GM19467 (cell line): ENCODE data around the gene PFKL.
"Not testable (repeated sequence)": the region's sequence is repeated elsewhere in the genome, so short reads cannot be mapped to it uniquely, and the experiment has no call there.

Experiments used
- ATAC-seq: cut with Tn5 transposase; IDR thresholded peaks from one replicate; pipeline ENCODE4 v1.9.1; 2021; ENCODE audit warnings: mild to moderate bottlenecking, moderate library complexity; ENCODE audit not compliant: unreplicated experiment

PFKL gene

DNA sequence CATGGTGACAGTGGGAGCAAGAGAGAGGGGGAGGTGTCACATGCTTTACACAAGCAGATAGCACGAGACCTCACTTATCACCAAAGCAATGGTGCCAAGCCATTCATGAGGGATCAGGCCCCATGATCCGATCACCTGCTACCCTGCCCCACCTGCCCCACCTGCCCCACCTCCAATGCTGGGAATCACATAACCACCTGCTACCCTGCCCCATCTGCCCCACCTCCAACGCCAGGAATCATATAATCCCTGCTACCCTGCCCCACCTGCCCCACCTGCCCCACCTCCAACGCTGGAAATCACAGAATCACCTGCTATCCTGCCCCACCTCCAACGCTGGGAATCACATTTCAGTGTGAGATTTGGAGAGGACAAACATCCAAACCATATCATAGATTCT, 24.8 kb upstream of the PFKL start:
- no peak for ATAC-seq

- no peak for ATAC-seq
Observed at GRCh38 chr21:44279354-44280260, 20.2 kb upstream of the PFKL start.

- ATAC-seq, result no peak
Observed at GRCh38 chr21:44281801-44282200, 18.1 kb upstream of the PFKL start.

DNA sequence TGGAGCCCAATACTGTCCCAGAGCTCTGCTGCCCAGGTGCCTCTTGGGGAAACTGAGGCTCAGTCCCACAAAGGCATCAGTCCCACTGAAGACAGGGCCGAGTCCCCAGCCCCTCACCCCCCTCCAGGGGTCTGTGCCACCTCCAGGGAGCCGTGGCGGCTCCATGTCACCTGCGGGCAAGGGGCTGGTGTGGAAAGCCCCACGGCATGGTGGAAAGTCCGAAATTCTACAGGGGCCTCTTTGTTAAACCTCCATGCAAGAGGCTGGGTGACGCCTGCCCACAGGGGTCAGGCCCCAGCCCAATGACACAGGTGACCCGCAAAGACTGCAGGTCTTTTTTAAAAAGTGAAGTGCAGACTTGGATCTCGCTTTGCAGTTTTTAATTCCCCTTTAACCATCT, 17.5 kb upstream of the PFKL start:
- no peak for ATAC-seq

DNA sequence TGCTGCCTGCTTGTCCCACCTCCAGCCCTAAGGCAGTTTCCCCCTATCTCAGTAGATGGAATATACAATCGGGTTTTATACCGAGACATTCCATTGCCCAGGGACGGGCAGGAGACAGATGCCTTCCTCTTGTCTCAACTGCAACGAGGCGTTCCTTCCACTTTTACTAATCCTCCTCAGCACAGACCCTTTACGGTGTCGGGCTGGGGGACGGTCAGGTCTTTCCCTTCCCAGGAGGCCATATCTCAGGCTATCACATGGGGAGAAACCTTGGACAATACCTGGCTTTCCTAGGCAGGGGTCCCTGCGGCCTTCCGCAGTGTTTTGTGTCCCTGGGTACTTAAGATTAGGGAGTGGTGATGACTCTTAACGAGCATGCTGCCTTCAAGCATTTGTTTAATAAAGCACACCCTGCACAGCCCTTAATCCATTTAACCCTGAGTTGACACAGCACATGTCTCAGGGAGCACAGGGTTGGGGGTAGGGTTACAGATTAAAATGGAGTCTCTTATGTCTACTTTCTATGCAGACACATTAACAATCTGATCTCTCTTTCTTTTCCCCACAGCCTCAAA, 16.6 kb upstream of the PFKL start:
- ATAC-seq, result not testable (repeated sequence)

DNA sequence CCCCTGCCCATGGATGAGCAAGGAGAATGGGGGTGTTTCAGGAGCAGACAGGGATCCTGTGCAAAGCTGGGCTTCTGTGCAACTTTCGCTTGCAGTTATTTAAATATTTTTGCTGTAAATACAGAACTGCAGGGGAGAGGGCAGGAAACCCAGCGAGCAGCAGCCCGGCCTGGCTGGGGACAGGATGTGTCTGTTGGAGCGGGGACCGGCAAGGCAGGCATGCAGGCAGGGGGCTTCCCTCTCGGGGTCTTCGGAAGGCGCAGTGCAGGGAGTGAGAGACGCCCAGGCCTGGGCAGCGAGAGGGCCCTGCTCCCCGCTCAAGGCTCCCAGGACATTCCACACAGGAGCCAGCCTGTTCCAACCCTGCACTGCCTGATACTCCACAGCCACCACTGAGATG, 15.9 kb upstream of the PFKL start:
- no peak for ATAC-seq

DNA sequence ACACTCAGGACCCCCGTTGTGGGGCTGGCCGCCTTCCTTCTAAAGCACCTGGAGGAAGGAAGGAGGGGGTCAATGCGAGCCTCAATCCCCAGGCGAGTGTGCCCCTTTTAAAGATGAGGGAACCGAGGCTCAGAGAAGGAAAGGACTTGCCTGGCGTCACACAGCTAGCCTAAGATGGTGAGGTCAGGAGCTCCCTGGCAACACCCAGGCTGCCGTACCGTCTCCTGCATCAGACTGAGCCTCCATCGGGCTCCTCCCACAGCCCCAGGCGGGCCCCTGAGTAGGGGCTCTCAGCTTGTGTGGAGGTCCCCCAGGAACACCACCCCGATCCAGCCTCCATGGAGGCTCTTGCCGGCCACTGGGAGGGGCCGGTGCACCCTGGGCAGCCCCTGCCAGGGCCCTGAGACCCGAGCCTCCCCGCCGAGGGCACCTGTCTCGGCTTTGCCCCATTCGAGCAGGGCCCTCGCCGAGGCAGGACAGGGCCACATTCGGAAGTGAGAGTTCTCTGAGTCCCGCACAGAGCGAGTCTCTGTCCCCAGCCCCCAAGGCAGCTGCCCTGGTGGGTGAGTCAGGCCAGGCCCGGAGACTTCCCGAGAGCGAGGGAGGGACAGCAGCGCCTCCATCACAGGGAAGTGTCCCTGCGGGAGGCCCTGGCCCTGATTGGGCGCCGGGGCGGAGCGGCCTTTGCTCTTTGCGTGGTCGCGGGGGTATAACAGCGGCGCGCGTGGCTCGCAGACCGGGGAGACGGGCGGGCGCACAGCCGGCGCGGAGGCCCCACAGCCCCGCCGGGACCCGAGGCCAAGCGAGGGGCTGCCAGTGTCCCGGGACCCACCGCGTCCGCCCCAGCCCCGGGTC, 14.5 kb upstream of the PFKL start, which contains the start of gene AIRE:
TSS of gene AIRE (plus strand) at position 739 of the 855 bp plus-strand sequence. CDS start 131 bp downstream, outside the sequence.
- no peak for ATAC-seq

DNA sequence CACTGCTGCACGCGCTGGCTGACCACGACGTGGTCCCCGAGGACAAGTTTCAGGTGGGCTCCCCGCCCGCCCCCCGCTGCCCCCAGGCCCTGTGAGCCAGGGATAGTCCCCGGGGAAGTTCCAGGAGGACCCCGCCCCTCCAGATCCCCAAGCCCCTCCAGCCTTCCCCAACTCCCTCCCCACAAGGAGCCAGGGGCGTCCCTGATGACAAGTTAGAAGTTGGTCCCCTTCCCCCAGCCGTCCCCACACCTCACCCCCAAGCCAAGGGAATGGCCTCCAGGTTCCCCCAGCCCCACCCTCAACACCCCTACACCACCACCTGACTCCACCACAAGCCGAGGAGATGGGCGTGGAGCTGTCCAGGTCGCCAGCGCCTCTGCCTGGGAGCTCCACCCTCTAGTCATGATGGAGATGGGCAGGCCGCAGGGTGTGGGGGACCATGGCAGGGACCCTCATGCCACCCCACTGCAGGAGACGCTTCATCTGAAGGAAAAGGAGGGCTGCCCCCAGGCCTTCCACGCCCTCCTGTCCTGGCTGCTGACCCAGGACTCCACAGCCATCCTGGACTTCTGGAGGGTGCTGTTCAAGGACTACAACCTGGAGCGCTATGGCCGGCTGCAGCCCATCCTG, 13.7 kb upstream of the PFKL start:
- no peak for ATAC-seq

DNA sequence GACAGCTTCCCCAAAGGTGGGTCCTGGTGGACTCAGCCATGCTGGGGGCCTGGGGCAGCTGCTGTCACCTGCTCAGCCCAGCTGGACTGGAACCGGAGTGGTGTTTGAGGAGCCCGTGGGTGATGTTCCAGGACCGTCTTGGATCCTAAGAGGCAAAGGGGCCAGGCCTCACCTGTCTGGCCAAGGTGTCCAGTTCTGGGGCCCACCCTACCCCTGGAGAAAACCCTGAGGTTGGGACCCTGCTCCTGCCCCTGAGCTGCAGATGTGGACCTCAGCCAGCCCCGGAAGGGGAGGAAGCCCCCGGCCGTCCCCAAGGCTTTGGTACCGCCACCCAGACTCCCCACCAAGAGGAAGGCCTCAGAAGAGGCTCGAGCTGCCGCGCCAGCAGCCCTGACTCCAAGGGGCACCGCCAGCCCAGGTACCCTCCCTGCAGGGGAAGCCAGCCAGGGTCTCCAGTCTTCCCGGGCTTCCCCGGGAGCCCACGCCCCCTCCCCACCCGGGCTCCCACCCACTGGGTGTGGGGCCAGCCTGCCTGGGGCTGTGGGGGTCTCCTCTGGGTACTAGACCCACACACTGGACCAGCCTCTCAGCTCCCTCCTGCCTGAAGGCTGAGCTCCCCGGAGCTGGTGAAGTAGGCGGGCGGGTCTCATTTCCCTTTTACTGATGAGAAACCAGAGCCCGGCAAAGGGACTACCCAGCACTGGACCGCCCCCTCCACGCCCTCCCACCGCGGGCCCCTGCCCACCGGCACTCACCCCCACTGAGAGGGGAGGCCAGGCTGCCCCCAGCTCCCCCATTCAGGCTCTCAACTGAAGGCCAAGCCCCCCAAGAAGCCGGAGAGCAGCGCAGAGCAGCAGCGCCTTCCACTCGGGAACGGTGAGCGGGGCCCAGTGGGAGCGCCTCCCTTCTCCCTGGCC, 12.9 kb upstream of the PFKL start:
- no peak for ATAC-seq

GRCh38 chr21:44288251-44289110, 11.4 kb upstream of the PFKL start:
- no peak for ATAC-seq

GRCh38 chr21:44289381-44290010, 10.4 kb upstream of the PFKL start:
- no peak for ATAC-seq

GRCh38 chr21:44290327-44291077, 9.4 kb upstream of the PFKL start:
- no peak for ATAC-seq

DNA sequence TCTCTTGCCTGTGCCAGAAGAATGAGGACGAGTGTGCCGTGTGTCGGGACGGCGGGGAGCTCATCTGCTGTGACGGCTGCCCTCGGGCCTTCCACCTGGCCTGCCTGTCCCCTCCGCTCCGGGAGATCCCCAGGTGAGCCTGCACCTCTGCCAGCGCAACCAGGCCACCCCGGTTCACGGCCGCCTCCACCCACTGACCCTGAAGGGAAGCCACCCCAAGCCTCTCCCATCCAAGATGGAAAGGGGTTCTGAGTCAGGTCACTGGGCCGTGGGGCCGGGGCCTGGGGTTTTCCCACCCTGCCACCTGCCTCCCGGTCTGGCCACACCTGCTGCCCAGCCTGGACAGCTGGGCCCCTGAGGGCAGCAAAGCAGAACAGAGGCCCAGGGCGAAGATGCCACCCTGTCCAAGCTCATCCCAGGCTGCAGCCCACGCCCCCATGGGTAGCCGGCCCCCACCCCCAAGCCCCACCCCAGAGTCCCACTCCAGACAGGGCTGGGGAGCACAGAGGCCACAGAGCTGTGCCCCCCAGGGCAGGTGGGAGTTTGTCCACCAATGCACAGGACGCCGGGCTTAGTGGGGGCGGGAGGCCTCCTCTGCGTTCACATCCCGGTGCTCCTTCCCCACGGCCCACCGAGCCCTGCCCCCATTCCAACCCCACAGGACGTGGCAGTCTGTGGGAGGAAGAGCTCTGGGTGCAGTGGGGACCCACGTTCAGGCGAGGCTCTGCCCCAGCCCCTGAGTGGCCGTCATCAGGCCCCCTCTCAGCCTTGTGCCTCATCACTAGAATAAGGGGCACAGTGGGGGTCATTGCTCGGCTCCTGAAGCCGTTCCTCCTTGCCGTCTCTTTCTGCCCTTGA, 8.5 kb upstream of the PFKL start:
- no peak for ATAC-seq

DNA sequence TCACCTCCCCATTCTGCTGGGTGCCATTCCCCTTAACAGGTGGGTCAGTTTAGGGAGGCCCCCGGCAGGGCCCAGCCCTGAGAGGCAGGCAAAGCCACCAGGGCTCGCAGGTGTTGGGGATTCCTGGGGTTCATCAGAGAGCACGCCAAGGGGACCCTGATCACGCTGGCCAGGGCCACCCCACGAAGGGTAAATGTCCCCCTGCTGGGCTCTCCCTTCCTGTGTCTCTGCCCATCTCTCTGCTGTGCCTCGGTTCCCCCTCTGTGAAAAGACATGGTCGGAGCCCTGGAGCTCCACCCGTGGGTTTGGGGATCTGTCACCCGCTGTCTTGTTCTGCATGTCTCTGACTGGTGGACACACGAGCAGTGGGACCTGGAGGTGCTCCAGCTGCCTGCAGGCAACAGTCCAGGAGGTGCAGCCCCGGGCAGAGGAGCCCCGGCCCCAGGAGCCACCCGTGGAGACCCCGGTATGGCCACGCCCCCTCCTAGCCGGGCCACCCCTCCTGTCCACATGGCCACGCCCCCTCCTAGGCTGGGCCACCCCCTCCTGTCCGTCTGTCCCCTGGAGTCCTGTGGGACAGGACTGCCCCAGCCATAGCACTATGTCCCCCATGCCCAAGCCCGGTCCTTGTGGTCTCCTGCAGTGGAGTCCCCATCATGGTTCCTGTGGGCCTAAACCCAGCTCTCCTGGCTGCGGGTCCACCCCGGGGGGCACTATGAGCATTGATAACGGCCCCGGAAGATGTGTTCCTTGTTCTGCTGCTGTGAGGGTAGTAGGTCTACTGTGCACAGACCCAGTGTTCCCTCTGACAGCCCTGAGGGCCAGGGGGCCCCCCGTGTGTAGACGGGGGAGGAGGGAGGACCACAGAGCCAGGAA, 7.7 kb upstream of the PFKL start:
- no peak for ATAC-seq

DNA sequence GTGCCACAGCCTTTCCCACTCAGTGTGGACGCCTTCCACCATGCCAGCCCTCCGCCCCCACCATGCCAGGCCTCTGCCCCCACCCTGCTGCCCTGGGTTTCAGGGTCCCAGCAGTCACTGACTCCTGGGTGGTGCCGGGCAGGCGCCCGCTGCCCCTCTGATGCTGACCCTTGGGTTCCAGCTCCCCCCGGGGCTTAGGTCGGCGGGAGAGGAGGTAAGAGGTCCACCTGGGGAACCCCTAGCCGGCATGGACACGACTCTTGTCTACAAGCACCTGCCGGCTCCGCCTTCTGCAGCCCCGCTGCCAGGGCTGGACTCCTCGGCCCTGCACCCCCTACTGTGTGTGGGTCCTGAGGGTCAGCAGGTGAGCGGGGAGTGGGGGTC, 7.0 kb upstream of the PFKL start:
- no peak for ATAC-seq
